Inferior parietal cortex (tissue), 1 donor: Measurements from ENCODE around the gene RERE.

ENCODE experiments used
- DNase-seq: peaks from one replicate; pipeline ENCODE4 v3.0.0-alpha.2; 2016; ENCODE audit errors: extremely low spot score

The RERE gene

GRCh38 chr1:8817412-8818324, at the start of gene RERE:
TSS of gene RERE (minus strand) at chr1:8817640.
- DNase-seq, result peak; percentile 93

- no peak for DNase-seq
Observed at GRCh38 chr1:8866792-8867415, 49.5 kb upstream of the RERE start.

GRCh38 chr1:8866173-8866791, 48.8 kb upstream of the RERE start:
- DNase-seq, result no peak

- DNase-seq, result no peak
Observed at GRCh38 chr1:8864713-8865344, 47.4 kb upstream of the RERE start.

- DNase-seq, result no peak
Observed at GRCh38 chr1:8863794-8864233, 46.4 kb upstream of the RERE start.

- no peak for DNase-seq
Observed at GRCh38 chr1:8863138-8863537, 45.7 kb upstream of the RERE start.

GRCh38 chr1:8862528-8862927, 45.1 kb upstream of the RERE start:
- DNase-seq, result no peak

GRCh38 chr1:8860738-8861516, 43.5 kb upstream of the RERE start:
- no peak for DNase-seq

- peak; percentile 79 for DNase-seq
Observed at GRCh38 chr1:8858888-8859706, 41.7 kb upstream of the RERE start.

- no peak for DNase-seq
Observed at GRCh38 chr1:8858112-8858668, 40.8 kb upstream of the RERE start.

- no peak for DNase-seq
Observed at GRCh38 chr1:8856689-8857412, 39.4 kb upstream of the RERE start.

GRCh38 chr1:8854240-8854639, 36.8 kb upstream of the RERE start:
- no peak for DNase-seq

- no peak for DNase-seq
Observed at GRCh38 chr1:8851060-8851459, 33.6 kb upstream of the RERE start.

- DNase-seq, result peak; percentile 84
Observed at GRCh38 chr1:8848663-8849386, 31.4 kb upstream of the RERE start.

- DNase-seq, result no peak
Observed at GRCh38 chr1:8847990-8848389, 30.6 kb upstream of the RERE start.

GRCh38 chr1:8846263-8846662, 28.8 kb upstream of the RERE start:
- DNase-seq, result no peak

- no peak for DNase-seq
Observed at GRCh38 chr1:8845104-8846097, 28.0 kb upstream of the RERE start.
